Kidney (tissue), 14 donors: ENCODE data around the gene TEPSIN. TPM values are rescaled to one million over a fixed set of nuclear protein-coding genes. Genes with fewer than 3 reads are reported as not detected.

Source experiments
- DNase-seq, 5 donors: peaks; one replicate each; pipeline ENCODE4 v3.0.0-alpha.2; 2013 to 2020
- FAIRE-seq: peaks from 2 replicates; lab custom pipeline; 2012; peaks lifted over from hg19 to GRCh38; lab: Jason Lieb, UNC
- H3K27ac ChIP-seq, 2 donors: one replicate each; pipeline ENCODE4 v1.7.0; 2013; ENCODE audit warnings: low read depth in 2 of 2, low read length in 2 of 2, inconsistent platforms in 1 of 2
- H3K27me3 ChIP-seq: one replicate; pipeline ENCODE4 v1.7.1; 2013; ENCODE audit warnings: low read length, inconsistent platforms; ENCODE audit not compliant: control insufficient read depth, insufficient read depth
- H3K36me3 ChIP-seq, 3 donors: one replicate each; pipeline versions ENCODE4 v1.7.0 to v1.7.1; 2013; ENCODE audit warnings: low read length in 3 of 3, control low read depth in 1 of 3, inconsistent platforms in 1 of 3; ENCODE audit not compliant: insufficient read depth in 3 of 3, control insufficient read depth in 2 of 3
- H3K4me1 ChIP-seq, 3 donors: one replicate each; pipeline versions ENCODE4 v1.7.0 to v1.7.1; 2013; ENCODE audit warnings: low read length in 3 of 3, inconsistent platforms in 1 of 3, low read depth in 1 of 3; ENCODE audit not compliant: control insufficient read depth in 2 of 3, insufficient read depth in 2 of 3
- H3K4me3 ChIP-seq, 3 donors: one replicate each; pipeline versions ENCODE4 v1.7.0 to v1.8.1; 2013; ENCODE audit warnings: low read length in 3 of 3, control low read depth in 1 of 3, inconsistent platforms in 1 of 3
- H3K9ac ChIP-seq, 3 donors: one replicate each; pipeline versions ENCODE4 v1.7.0 to v1.7.1; 2013; ENCODE audit warnings: low read length in 3 of 3, control low read depth in 1 of 3, inconsistent platforms in 1 of 3
- H3K9me3 ChIP-seq, 3 donors: one replicate each; pipeline versions ENCODE4 v1.7.0 to v1.7.1; 2013; ENCODE audit warnings: low read length in 3 of 3, control low read depth in 1 of 3, inconsistent platforms in 1 of 3; ENCODE audit not compliant: control insufficient read depth in 2 of 3, insufficient read depth in 1 of 3
- CTCF ChIP-seq: IDR thresholded peaks from 3 replicates; pipeline ENCODE4 v1.5.1; 2012; ENCODE audit warnings: mild to moderate bottlenecking, moderate library complexity, borderline replicate concordance; ENCODE audit not compliant: insufficient read depth; ENCODE audit errors: extremely low read depth
- intact Hi-C: fragments of 100-400 bp; cut with DNase I; formaldehyde crosslinking; loops from one replicate; pipeline ENCODE4 v1.11.1; 2022
- polyA plus RNA-seq: library from polyadenylated mRNA; stranded (reverse); fragments of 350-450 nt; fragmentation: Illumina TruSeq; extraction: RNeasy Lipid Tissue Mini Kit (QIAGEN cat#74804); gene quantifications from one replicate; pipeline ENCODE4 v1.2.3, GENCODE V29; 2014; ENCODE audit warnings: low read depth, low replicate concordance; ENCODE audit not compliant: insufficient read depth
- total RNA-seq: library from RNA; stranded (reverse); fragmentation: NEBNext Ultra II Directional; extraction: Animal tissue kit (Norgen Biotek cat#: 25700); gene quantifications from one replicate; pipeline ENCODE4 v1.2.1, GENCODE V29; 2021
- donor health status: control.
- donor health status: control.
- donor health status: control.
- donor health status: control.
- donor health status: control.
- donor health status: DM: yes; HTN: yes; CAD: no.
- donor health status: Normal renal cell carcinoma (clear cell type).

Gene TEPSIN
- total and polyA plus RNA-seq, 2 donors from 2014 or later = 13.9 to 42.8 TPM

- H3K27me3 ChIP-seq = no peaks in the 10 kb centered on the region
- H3K4me1 ChIP-seq = no peaks in the 10 kb centered on the region
- H3K27ac ChIP-seq = no peak overlapping the region
- H3K9ac ChIP-seq = no peak overlapping the region
- no peaks in the 10 kb centered on the region for H3K9me3 ChIP-seq
- no peaks in the 10 kb centered on the region for H3K36me3 ChIP-seq
- no peak overlapping the region for H3K4me3 ChIP-seq
- DNase-seq (no peak), FAIRE-seq (no peak)
- intact Hi-C loops = no loop called here
- TF ChIP-seq CTCF = no peak
These were observed 46.3 kb downstream of the TEPSIN start for GRCh38 chr17:81192386-81193050.

GRCh38 chr17:81191646-81192045 is 47.2 kb downstream of the TEPSIN start:
- Histone ChIP-seq H3K4me3 (no peak overlapping the region), H3K27me3 (no peaks in the 10 kb centered on the region), H3K27ac (no peak overlapping the region), H3K9ac (no peak overlapping the region), H3K4me1 (no peaks in the 10 kb centered on the region), H3K36me3 (no peaks in the 10 kb centered on the region), H3K9me3 (no peaks in the 10 kb centered on the region)
- DNase-seq (no peak), FAIRE-seq (no peak)
- intact Hi-C loops = no loop called here
- TF ChIP-seq CTCF = no peak

- FAIRE-seq = no peak
- Histone ChIP-seq H3K36me3 (no peaks in the 10 kb centered on the region), H3K9ac (no peak overlapping the region), H3K4me3 (no peak overlapping the region), H3K4me1 (no peaks in the 10 kb centered on the region), H3K9me3 (no peaks in the 10 kb centered on the region), H3K27me3 (no peaks in the 10 kb centered on the region), H3K27ac (no peak overlapping the region)
- DNase-seq = no peak
- TF ChIP-seq CTCF = no peak
- intact Hi-C loops = no loop called here
These were observed 47.7 kb downstream of the TEPSIN start for GRCh38 chr17:81191116-81191515.

DNA sequence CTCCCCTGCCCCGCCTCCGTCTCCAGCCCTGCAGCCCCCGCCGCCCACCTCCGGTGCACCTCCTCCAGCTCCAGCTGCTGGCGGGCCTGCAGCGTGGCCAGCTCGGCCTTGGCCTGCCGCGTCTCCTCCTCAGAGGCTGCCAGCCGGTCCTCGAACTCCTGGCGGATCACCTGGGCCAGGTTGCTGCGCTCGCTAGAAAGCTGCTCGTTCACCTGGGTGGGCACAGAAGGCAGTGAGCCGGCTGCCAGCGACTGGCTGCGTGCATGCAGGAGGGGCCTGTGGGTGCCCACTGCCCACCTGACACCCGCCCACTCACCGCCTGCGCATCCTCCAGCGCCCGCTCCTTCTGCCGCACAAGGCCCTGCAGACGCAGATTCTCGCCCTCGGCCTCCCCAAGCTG is 48.3 kb downstream of the TEPSIN start:
- TF ChIP-seq CTCF = no peak
- intact Hi-C loops = no loop called here
- H3K27ac ChIP-seq = no peak overlapping the region
- no peak overlapping the region for H3K4me3 ChIP-seq
- H3K27me3 ChIP-seq = no peaks in the 10 kb centered on the region
- no peaks in the 10 kb centered on the region for H3K4me1 ChIP-seq
- no peaks in the 10 kb centered on the region for H3K9me3 ChIP-seq
- no peak overlapping the region for H3K9ac ChIP-seq
- no peaks in the 10 kb centered on the region for H3K36me3 ChIP-seq
- DNase-seq (no peak), FAIRE-seq (no peak)
